Activated CD4-positive, CD25-positive, alpha-beta regulatory T cell treated with anti-CD3 and anti-CD28 coated beads, Interleukin-2, amount 50 U/mL, for 24 hours (primary cell): ENCODE data around the gene SLC12A8.

ENCODE experiments used
- ATAC-seq, 2 donors: fragments of 150-1000 bp; cut with Tn5 transposase; one replicate each; pipeline ENCODE4 v1.10.0; 2021; ENCODE audit warnings: mild to moderate bottlenecking in 1 of 2, moderate library complexity in 1 of 2

The SLC12A8 gene

DNA sequence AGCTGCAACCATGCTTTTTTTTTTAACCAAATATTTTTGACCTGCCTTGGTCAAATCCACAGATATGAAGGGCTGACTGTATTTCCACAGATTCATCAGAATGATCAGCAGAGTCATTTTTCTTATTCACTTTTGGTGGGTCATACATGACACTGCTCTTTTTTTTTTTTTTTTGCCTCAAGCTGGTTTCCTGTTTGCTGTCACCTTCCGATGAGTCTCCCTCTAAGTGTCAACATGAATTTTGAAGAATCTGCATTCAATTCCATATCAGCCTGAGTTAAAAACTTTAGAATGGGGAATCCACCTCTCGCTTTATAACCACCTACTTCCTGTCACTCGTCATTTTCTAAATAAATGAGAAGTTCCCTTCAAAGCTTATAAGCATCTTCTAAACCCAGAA, 2.2 kb upstream of the SLC12A8 start:
- peak; percentile 83 to 90 for ATAC-seq

- no peak for ATAC-seq
These were observed 1.5 kb upstream of the SLC12A8 start for GRCh38 chr3:125213946-125214542.

- ATAC-seq = no peak
These were observed 812 bp upstream of the SLC12A8 start for GRCh38 chr3:125213364-125213755.

- no peak for ATAC-seq
These were observed 448 bp downstream of the SLC12A8 start for GRCh38 chr3:125212091-125212508.

DNA sequence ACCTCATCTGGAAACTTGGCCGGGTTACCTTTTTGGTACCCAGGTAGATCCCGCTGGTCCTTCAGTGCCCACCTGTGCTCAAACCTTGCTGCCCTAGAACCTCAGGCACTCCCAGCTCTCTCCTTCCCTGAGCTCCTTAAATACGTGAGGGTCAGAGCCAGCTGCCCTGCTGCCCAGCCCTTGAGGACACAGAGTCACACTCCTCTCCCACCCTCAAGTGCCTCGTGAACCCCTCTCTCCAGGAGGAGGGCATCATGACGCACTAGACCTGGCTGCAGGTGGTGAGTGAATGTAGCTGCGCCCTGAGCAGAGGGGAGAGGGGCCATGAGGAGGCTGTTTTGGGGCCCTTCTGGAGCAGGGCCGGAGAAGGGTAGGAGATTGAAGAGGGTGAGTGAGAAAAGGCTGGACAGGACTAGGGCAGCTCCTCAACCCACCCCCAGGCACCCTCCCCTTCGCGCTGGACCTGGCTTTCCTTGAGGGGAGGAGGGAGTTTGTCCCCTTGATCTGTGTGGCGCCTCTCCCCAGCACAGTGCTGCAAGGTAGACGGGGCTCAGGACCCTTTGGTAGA, 941 bp downstream of the SLC12A8 start:
- ATAC-seq = no peak

- no peak for ATAC-seq
These were observed 4.5 kb downstream of the SLC12A8 start for GRCh38 chr3:125207949-125208568.

GRCh38 chr3:125207507-125207906, 5.0 kb downstream of the SLC12A8 start:
- ATAC-seq = no peak

DNA sequence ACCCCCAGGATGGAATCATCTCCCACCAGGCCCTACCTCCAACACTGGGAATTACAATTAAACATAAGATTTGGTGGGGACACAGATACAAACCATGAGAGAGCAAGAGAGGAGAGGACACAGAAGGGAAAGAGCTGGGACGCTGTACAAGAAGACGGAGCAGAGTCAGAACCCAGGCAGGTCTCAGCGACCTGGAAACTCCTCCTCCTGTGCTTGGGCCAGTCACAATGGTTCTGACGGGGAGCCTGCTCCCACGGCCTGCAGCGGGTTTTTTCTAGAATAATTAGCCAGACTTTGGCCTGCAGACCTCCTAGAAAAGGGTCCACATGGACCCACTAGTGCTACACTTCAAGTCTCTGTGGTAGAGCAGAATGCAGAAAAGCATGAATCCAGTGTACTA, 5.6 kb downstream of the SLC12A8 start:
- no peak for ATAC-seq

DNA sequence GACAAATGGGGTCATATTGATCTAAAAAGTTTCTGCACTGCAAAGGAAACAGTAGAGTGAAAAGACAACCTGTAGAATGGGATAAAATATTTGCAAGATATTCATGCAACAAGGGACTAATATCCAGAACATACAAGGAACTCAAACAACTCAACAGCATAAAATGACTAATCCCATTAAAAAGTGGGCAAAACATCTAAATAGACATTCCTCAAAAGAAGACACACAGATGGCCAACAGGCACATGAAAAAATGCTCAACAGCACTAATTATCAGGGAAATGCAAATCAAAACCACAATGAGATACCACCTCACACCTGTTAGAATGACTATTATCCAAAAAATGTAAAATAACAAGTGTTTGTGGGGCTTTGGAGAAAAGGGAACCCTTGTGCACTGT, 8.8 kb downstream of the SLC12A8 start:
- ATAC-seq = no peak

- ATAC-seq = no peak
These were observed 10.4 kb downstream of the SLC12A8 start for GRCh38 chr3:125202197-125202596.

GRCh38 chr3:125200731-125201139, 11.8 kb downstream of the SLC12A8 start:
- peak; percentile 35 to 53 for ATAC-seq

DNA sequence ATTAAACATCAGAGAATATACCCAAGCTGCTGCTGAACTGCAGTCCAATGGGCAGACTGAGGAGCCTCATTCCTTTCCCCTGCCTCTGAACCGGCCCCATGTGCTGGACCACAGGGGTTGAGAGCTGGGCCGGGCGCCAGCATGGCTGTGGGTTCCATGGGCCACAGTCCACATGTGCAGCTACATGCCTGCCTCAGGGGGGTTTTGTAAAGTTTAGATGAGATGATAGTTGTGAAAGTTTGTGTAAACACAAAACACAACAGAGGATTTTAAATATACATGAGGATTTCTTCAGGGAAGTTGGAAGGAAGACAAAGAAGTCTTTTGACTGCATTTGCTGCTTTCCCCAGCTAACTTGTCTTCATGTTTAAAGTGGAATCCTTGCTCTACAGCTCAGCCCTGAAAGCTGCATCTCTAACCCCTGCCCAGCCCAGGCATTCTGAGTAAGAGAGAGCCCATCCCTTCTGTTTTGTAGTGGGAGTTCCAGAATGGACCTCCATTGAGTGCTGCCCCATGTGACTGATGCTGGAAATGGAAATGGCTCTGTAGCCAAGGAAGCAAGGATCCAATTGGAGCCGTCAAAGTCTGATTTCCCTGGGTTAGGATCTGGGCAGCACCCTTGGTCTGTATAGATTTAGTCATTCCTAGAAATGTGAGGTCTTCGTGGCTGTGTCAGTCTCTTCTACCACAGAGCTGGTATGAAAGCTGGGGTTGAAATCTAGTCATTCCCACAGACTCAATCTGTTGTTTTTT, 17.5 kb downstream of the SLC12A8 start:
- ATAC-seq = no peak

DNA sequence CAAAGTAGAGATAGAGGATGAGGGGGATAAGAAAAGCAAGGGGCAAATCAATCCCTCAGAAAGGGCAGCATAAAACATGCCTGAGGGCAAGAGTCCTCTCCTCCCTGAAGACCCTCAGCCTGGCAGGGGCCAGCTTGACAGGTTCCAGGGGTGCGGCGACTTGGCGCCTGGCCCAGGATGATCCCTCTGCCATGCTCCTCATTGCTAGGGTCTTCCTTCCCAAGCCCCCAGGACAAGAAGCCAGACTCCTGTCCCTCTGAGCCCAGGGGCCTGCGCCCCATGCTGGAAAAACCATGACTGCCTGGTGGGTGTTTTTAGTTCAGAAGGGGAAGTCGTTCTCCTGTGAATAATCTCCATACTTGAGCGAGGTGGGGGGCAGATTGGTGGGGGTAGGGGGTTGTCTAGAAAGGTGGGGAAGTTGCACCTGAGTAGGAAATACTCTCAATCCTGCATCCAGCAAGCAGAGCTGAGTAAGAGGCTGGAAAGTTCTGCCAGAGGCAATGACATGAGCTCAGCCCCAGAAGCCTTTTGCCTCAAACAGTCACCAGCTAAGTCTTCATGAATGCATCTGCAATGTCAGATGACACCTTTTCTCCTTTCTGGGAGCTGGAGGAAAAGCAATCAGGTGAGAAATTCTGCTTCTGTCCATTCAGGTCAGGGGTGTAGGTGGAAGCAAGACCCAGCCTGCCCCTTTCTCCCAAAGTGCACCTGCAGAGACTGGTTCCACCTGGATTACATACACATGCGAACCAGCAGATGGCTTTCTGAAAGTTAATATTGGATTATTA, 18.3 kb downstream of the SLC12A8 start:
- ATAC-seq = no peak

DNA sequence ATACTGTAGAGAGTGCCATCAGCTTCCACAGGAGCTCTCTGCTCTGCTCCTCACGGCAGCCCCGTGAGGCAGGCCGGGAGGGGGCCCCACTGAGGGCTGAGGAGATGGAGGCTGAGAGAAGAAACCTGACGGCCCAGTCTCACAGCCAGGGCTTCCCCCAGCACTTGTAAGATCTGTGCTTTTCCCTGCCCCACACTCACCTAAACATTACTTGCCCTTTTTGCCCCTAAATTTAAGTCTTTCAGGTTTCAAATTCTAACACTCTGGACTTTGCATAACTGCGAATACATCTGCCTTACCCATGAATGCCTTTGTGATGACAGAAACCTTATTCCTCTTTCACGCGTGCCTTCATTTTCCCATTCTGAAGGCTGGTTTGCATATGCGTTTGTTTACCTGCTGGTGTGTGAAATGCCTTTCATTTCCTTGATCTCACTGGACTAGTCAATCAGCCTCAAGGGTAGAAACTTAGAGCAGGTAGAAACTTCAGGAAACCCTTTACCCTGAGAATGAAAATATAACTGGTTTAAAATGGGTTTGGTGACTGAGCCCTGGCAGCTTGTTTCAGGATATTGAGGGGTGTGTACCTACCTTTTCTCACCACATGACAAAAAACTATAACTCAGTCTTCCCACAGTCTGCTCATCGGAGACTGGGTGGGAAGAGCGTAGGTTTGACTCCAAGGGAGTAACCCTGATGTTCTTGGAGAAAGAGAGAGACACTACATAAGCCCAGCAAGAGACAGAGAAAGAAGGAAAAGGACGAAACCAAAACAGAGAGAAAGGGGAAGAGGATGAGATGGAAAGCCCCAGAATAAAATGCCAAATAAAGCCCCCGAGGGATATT, 20.1 kb downstream of the SLC12A8 start:
- no peak for ATAC-seq

- no peak for ATAC-seq
These were observed 20.8 kb downstream of the SLC12A8 start for GRCh38 chr3:125191730-125192129.

GRCh38 chr3:125191256-125191655, 21.3 kb downstream of the SLC12A8 start:
- no peak for ATAC-seq

DNA sequence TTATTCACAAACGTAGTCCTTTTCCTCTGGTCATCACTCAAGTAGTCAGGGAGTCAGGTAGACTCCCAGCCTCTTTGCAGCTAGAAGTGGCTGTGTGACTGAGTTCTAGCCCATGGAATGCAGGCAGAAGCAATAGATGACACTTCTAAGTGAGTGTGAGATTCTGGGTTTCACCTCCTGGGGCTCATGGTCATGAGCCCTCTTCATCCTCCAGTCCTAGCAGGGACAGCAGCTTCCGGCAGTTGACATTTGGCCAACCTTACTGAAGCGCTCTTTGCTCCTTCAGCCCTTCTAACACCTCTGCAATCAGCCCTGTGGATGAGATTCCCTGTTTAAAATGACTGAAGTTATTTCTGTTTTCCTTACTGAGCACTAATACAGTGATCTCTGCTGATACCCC, 21.8 kb downstream of the SLC12A8 start:
- no peak for ATAC-seq

DNA sequence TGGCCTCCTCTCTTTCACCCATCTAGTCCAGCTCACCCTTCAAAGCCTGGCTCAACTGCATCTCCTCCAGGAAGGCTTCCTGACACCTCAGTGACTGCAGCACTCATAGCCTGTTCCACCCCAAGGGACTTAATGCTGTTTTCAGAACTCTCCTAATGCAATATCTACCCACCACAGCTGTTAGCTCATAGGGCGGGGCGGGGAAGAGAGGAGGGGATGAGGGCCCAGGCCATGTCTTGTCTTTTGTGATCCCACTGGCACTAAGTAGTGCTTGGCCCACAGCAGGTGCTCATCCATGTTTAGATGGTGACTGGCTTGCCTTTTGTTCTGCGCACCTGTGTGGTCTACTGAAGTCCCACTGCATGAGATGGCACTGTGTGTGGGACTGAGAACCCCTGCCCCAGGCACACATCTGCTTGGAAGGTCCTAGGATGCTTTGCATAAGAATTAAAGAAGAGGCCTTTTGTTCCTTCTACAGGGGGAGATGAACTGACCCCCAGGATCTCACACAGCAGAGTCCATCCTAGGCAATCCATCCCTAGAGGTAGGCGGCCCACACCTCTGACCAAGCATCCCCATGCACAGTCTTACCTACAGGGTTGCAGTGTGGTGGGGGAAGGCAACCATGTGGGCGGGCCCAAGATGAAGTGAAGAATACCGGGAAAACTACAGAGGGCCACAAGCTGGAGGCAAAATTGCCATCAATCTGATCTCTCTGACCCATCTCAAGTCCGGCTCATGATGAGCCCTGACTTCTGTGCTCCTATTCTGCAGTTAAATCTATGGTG, 23.0 kb downstream of the SLC12A8 start:
- ATAC-seq = no peak

DNA sequence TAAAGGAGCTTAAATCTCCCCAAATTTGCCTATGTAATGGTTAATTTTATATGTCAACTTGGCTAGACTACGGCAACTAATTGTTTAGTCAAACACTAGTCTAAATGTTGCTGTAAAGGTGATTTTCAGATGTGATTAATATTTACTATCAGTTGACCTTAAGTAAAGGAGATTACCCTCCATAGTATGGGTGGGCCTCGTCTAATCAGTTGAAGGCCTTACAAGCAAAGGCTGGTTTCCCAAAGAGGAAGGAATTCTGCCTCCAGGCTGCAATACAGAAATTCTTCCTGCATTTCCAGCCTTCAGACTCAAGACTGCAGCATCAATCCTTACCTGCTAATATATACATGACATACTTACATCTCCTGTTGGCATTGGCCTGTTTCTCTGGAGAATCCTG, 23.6 kb downstream of the SLC12A8 start:
- no peak for ATAC-seq

DNA sequence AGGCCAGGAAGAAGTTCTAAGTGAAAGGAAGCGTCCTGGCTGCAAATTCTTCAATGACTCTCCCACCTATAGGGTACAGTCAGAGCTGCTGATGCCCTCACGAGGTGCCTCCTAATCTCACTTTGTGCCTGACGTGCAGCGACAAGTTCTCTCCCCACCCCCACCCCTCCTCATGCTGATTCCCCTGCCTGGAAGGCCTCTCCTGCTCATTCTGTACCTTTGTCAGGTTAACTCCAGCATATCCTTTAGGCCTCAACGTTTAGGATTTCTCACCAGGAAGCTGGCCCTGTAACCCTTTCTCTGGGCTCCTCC, 25.0 kb downstream of the SLC12A8 start:
- ATAC-seq = no peak
